H1 (cell line): ENCODE measurements around the gene SVIL. TPM values are rescaled to one million over a fixed set of nuclear protein-coding genes. Genes with fewer than 3 reads are reported as not detected.

Experiments
- CTBP2 ChIP-seq: IDR thresholded peaks from 2 replicates; pipeline ENCODE4 v1.7.0; 2011; ENCODE audit warnings: borderline replicate concordance, mild to moderate bottlenecking, moderate library complexity, mixed read lengths, low read length; ENCODE audit not compliant: insufficient read depth, insufficient read length
- SAP30 ChIP-seq: fragments of 300-600 bp; sonication (generic); IDR thresholded peaks from 2 replicates; pipeline ENCODE4 v1.7.1; 2012; ENCODE audit warnings: low read length, moderate library complexity, mild to moderate bottlenecking, inconsistent platforms; ENCODE audit not compliant: insufficient read depth, insufficient replicate concordance
- polyA plus RNA-seq, 7 experiments: library from polyadenylated mRNA; depleted of rRNA in 3 of 7; stranded (reverse) in 5 of 7; unstranded in 2 of 7; fragments of >200 nt in 5 of 7; fragments of 200-250 nt in 2 of 7; gene quantifications; 1 replicate in 5 of 7; 2 replicates in 1 of 7; 4 replicates in 1 of 7; pipeline versions ENCODE4 v1.2.1 to v1.2.3, GENCODE V29; 2011 to 2013; ENCODE audit warnings: missing spikeins in 2 of 7, mixed read lengths in 2 of 7
- total RNA-seq: library from RNA; stranded (reverse); fragmentation: NEBNext Ultra II Directional; extraction: Animal tissue kit (Norgen Biotek cat#: 25700); gene quantifications from 2 replicates; pipeline ENCODE4 v1.2.1, GENCODE V29; 2021

SVIL gene
- total and polyA plus RNA-seq, 2 of the 8 experiments (the other 6 are each of a cell fraction or from before 2014, with no cell fraction given) = 4.7 to 15.4 TPM

DNA sequence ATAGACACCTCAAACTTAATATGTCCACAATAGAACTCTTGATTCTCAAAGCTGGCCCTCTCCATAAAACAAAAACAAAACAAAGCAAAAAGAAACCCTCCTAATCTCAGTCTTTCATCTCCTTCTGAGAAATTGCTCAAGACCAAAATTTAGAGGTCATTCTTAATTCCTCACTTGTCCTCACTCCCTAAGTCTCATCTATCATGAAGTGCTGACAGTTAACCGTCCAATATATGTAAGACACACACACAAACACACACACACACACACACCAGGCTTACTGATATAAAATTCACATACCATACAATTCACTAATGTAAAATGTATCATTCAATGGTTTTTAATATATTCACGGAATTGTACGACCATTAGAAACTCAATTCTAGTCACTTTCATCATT, 17.0 kb upstream of the SVIL start (continued):
- no peak for TF ChIP-seq SAP30
- TF ChIP-seq CTBP2 = no peak
